WERI-Rb-1 (cell line): ENCODE results near the gene CCDC73.
"Not testable (repeated sequence)": the region's sequence is repeated elsewhere in the genome, so short reads cannot be mapped to it uniquely, and the experiment has no call there.

Experiments used
- DNase-seq: peaks from one replicate; pipeline ENCODE4 v3.0.0-alpha.2; 2020
- H3K27ac ChIP-seq: fragments of 250-450 bp; sonication (Bioruptor Pico); 2 replicates; pipeline ENCODE4 v1.5.1; 2020; ENCODE audit warnings: mild to moderate bottlenecking, moderate library complexity
- H3K27me3 ChIP-seq: fragments of 250-450 bp; sonication (Bioruptor Pico); 2 replicates; pipeline ENCODE4 v1.5.1; 2021; ENCODE audit warnings: mild to moderate bottlenecking, low read depth, moderate library complexity; ENCODE audit not compliant: insufficient read depth, severe bottlenecking
- H3K36me3 ChIP-seq: fragments of 250-450 bp; sonication (Bioruptor Pico); 2 replicates; pipeline ENCODE4 v1.5.1; 2020; ENCODE audit warnings: mild to moderate bottlenecking, moderate library complexity
- H3K4me3 ChIP-seq: 2 replicates; pipeline ENCODE4 v1.5.1; 2011; ENCODE audit warnings: low read depth, mild to moderate bottlenecking, control low read depth, low read length
- H3K9me3 ChIP-seq: fragments of 250-450 bp; sonication (Bioruptor Pico); 2 replicates; pipeline ENCODE4 v1.5.1; 2021; ENCODE audit warnings: mild to moderate bottlenecking, moderate library complexity; ENCODE audit not compliant: severe bottlenecking
- CTCF ChIP-seq: IDR thresholded peaks from 2 replicates; pipeline ENCODE4 v1.5.1; 2011; ENCODE audit warnings: low read depth, mild to moderate bottlenecking, control low read depth, inconsistent platforms, low read length

The CCDC73 gene

DNA sequence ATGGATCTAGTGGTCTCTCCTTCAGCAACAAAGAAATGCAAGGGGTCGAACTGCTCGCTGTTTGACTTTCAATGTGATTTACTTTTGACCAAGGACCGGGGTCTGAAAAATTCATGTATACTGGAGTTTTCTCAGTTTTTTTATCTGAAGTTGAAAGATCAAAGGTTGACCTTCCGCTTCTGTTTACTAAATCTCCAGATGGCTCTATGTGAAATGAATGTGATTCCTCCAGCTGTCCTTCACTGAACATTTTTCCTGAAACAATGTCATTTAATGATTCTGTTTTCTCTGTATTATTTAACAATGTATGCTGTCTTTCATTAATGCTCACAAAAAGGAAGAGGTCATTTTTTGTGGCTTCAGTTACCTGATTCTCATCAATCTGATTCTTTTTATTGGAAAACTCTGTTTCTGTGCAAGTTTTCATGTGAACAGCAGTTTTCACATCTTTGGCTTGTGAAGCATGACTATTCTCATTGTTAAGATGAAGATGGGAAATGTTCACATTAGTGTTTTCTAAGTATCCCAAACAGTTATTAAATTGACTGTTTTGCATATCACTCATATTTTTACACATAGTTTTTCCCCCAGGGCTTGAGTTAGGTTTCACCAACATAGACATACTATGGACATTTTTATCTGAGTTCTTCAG lies 180.8 kb downstream of the CCDC73 start:
- no peak for DNase-seq
- Histone ChIP-seq H3K36me3 (no peaks in the 10 kb centered on the region), H3K9me3 (no peaks in the 10 kb centered on the region), H3K27ac (no peak overlapping the region), H3K4me3 (no peak overlapping the region), H3K27me3 (no peaks in the 10 kb centered on the region)
- TF ChIP-seq CTCF = no peak

DNA sequence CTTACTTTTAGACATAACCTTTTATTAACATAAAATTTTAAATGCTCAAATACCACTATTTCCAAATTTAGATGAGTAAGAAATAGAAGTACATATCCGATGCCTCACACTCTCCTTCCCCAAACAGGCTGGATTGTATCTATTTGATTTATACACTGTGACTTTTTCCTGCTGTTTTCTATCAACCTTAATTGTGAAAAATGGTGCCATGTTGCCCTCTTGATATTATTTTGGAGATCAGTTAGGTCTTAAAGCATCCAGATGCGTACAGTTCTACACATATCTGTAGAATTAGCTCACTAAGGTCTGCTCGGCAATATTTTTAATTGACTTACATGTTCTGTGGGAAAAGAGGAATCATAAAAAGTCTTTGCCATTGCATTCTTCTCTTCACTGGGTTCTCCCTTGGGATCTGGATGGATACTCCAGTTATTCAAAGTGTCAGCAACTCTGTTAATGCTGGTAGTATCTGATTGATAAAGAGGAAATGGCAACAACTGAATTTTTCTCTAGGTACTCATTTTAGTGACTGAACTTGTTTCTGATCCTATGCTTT lies 183.6 kb downstream of the CCDC73 start:
- Histone ChIP-seq H3K27me3 (no peaks in the 10 kb centered on the region), H3K4me3 (no peak overlapping the region), H3K9me3 (no peaks in the 10 kb centered on the region), H3K27ac (no peak overlapping the region), H3K36me3 (0 out of 2 replicates have a peak, but pooled peaks cover 2% of the 10 kb centered on the region)
- DNase-seq = no peak
- TF ChIP-seq CTCF = no peak

DNA sequence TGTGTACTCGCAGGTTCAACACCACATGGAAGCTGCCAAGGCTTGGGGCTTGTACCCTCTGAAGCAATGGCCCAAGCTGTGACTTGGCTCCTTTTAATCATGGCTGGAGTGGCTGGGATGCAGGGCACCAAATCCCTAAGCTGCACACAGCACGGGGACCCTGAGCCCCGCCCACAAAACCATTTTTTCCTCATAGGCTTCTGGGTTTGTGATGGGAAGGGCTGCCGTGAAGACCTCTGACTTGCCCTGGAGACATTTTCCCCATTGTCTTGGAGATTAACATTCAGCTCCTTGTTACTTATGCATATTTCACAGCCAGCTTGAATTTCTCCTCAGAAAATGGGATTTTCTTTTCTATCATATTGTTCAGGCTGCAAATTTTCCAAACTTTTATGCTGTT lies 185.6 kb downstream of the CCDC73 start:
- not testable (repeated sequence) for H3K4me3 ChIP-seq, H3K27ac ChIP-seq, H3K9me3 ChIP-seq, H3K27me3 ChIP-seq, DNase-seq
- H3K36me3 ChIP-seq = peaks cover 11% of the 10 kb centered on the region

GRCh38 chr11:32606220-32606619 lies 188.2 kb downstream of the CCDC73 start:
- peaks cover 36% of the 10 kb centered on the region for H3K36me3 ChIP-seq
- no peak for DNase-seq
- no peaks in the 10 kb centered on the region for H3K27me3 ChIP-seq
- TF ChIP-seq CTCF = no peak
- no peaks in the 10 kb centered on the region for H3K9me3 ChIP-seq
- H3K27ac ChIP-seq = no peak overlapping the region
- no peak overlapping the region for H3K4me3 ChIP-seq

DNA sequence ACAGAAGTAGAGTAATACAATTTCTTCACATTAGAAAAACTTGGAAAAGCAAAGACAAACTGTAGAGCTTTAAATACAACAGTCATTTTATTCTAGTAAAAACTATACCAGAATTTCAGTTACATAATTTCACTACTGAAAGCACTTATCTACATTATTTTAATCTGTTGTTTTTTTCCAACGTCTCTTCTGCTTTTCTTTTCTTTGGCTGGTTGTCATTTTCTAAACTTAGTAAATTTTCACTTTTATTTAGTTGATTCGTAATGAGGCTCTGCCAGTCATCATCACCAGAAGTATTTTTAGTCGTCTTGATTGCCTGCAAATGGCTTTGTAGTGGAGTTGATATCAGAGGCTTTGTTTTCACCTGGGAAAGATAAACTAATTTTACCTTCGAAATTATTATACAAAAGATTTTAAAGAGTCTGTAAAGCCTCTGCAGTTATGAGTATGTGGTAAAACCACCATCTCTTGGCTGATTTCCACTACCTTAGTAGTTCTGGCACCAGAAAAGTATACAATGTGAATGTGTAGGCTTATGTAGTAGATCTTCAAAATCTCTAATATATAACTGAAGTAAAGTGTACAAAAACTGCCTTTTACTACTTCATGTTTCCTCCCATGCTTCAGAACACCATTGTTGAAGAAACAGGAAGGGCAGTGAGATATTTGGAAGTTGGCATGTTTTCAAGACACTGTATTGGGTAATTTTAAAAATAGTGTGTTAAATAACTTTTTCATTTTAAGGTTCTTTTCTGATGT lies 191.6 kb downstream of the CCDC73 start:
- no peak overlapping the region for H3K4me3 ChIP-seq
- no peak for DNase-seq
- H3K27me3 ChIP-seq = no peaks in the 10 kb centered on the region
- no peaks in the 10 kb centered on the region for H3K9me3 ChIP-seq
- peaks cover 50% of the 10 kb centered on the region for H3K36me3 ChIP-seq
- H3K27ac ChIP-seq = no peak overlapping the region
- TF ChIP-seq CTCF = no peak

- Histone ChIP-seq H3K9me3 (no peaks in the 10 kb centered on the region), H3K27me3 (no peaks in the 10 kb centered on the region), H3K27ac (no peak overlapping the region), H3K36me3 (peaks cover 75% of the 10 kb centered on the region), H3K4me3 (no peak overlapping the region)
- no peak for TF ChIP-seq CTCF
- no peak for DNase-seq
Observed at GRCh38 chr11:32597921-32598320, 196.5 kb downstream of the CCDC73 start.

GRCh38 chr11:32596114-32596513 lies 198.3 kb downstream of the CCDC73 start:
- H3K27ac ChIP-seq, H3K9me3 ChIP-seq, H3K27me3 ChIP-seq, DNase-seq, H3K4me3 ChIP-seq: not testable (repeated sequence)
- peaks cover 69% of the 10 kb centered on the region for H3K36me3 ChIP-seq
